HEK293T (cell line): Measurements from ENCODE around the gene SLC35A3.
"Not testable (repeated sequence)": the region's sequence is repeated elsewhere in the genome, so short reads cannot be mapped to it uniquely, and the experiment has no call there.

ENCODE experiments used
- CTCF ChIA-PET: fragments of 350-600 bp; formaldehyde crosslinking; extraction: SDS; loops from one replicate; lab custom pipeline; 2021; ENCODE audit warnings: antibody characterized with exemption, inconsistent platforms; lab: Yijun Ruan, JAX
- POLR2A ChIA-PET: fragments of 350-600 bp; formaldehyde crosslinking; extraction: SDS; loops from one replicate; lab custom pipeline; 2020; ENCODE audit warnings: antibody characterized with exemption, inconsistent platforms; lab: Yijun Ruan, JAX
- DNase-seq: peaks from one replicate; pipeline ENCODE4 v3.0.0; 2012; ENCODE audit warnings: mixed read lengths; ENCODE audit errors: extremely low spot score
- ARNT ChIP-seq: fragments of 450-650 bp; IDR thresholded peaks from 2 replicates; pipeline ENCODE4 v1.6.1; 2017; ENCODE audit warnings: mild to moderate bottlenecking
- BHLHE40 ChIP-seq: fragments of 450-650 bp; IDR thresholded peaks from 2 replicates; pipeline ENCODE4 v1.6.1; 2016; ENCODE audit warnings: mild to moderate bottlenecking, moderate library complexity, borderline replicate concordance
- CTBP1 ChIP-seq: fragments of 450-650 bp; IDR thresholded peaks from 2 replicates; pipeline ENCODE4 v1.6.1; 2016; ENCODE audit warnings: borderline replicate concordance
- ELF4 ChIP-seq: fragments of 450-650 bp; IDR thresholded peaks from 2 replicates; pipeline ENCODE4 v1.6.1; 2017; ENCODE audit warnings: antibody characterized with exemption
- FOXA1 ChIP-seq: fragments of 450-650 bp; IDR thresholded peaks from 2 replicates; pipeline ENCODE4 v1.6.1; 2016; ENCODE audit warnings: mild to moderate bottlenecking
- FOXK2 ChIP-seq: fragments of 450-650 bp; IDR thresholded peaks from 2 replicates; pipeline ENCODE4 v1.6.1; 2016; ENCODE audit warnings: mild to moderate bottlenecking
- FOXM1 ChIP-seq: fragments of 450-650 bp; IDR thresholded peaks from 2 replicates; pipeline ENCODE4 v1.6.1; 2017; ENCODE audit warnings: mild to moderate bottlenecking, borderline replicate concordance
- HDGF ChIP-seq: fragments of 450-650 bp; IDR thresholded peaks from 2 replicates; pipeline ENCODE4 v1.6.1; 2017; ENCODE audit warnings: antibody characterized with exemption, borderline replicate concordance
- L3MBTL2 ChIP-seq: fragments of 450-650 bp; conservative IDR thresholded peaks from 2 replicates; pipeline ENCODE4 v1.6.1; 2016; ENCODE audit warnings: mild to moderate bottlenecking
- LEF1 ChIP-seq: fragments of 450-650 bp; IDR thresholded peaks from 2 replicates; pipeline ENCODE4 v1.6.1; 2017; ENCODE audit warnings: mild to moderate bottlenecking, borderline replicate concordance
- NFRKB ChIP-seq: fragments of 450-650 bp; IDR thresholded peaks from 2 replicates; pipeline ENCODE4 v1.6.1; 2016; ENCODE audit warnings: mild to moderate bottlenecking, moderate library complexity
- PKNOX1 ChIP-seq: fragments of 450-650 bp; IDR thresholded peaks from 2 replicates; pipeline ENCODE4 v1.6.1; 2016
- SP1 ChIP-seq: fragments of 450-650 bp; IDR thresholded peaks from 2 replicates; pipeline ENCODE4 v1.6.1; 2017
- SUZ12 ChIP-seq: fragments of 450-650 bp; IDR thresholded peaks from 2 replicates; pipeline ENCODE4 v1.6.1; 2016; ENCODE audit warnings: mild to moderate bottlenecking
- TARDBP ChIP-seq: fragments of 450-650 bp; IDR thresholded peaks from 2 replicates; pipeline ENCODE4 v1.6.1; 2016
- ZNF384 ChIP-seq: fragments of 450-650 bp; IDR thresholded peaks from 2 replicates; pipeline ENCODE4 v1.6.1; 2016

The SLC35A3 gene

GRCh38 chr1:99972066-99972465, 2.3 kb downstream of the SLC35A3 start:
- TF ChIP-seq ZNF384, result peak; percentile 96
- DNase-seq, CTCF ChIA-PET: not testable (repeated sequence)
- POLR2A ChIA-PET, result interaction anchor here (0.9 kb wide), 1 partner anchor 29 kb away, joined by 3 read pairs; no protein-coding TSS in a partner anchor

- ChIA-PET POLR2A (no interaction called here), CTCF (no interaction called here)
- TF ChIP-seq TARDBP, result no peak
- no peak for TF ChIP-seq PKNOX1
- no peak for TF ChIP-seq SP1
- TF ChIP-seq FOXK2, result no peak
- no peak for TF ChIP-seq FOXA1
- TF ChIP-seq L3MBTL2, result no peak
- no peak for TF ChIP-seq BHLHE40
- no peak for DNase-seq
Measured at GRCh38 chr1:99975529-99975928, 5.7 kb downstream of the SLC35A3 start.

GRCh38 chr1:99977326-99977725, 7.5 kb downstream of the SLC35A3 start:
- DNase-seq, CTCF ChIA-PET: not testable (repeated sequence)
- POLR2A ChIA-PET, result interaction anchor here (1.2 kb wide), 1 partner anchor 8 kb away, joined by 9 read pairs; the partner anchor contains the start of gene SLC35A3

- CTCF ChIA-PET, result no interaction called here
Measured at GRCh38 chr1:99978218-99978617, 8.4 kb downstream of the SLC35A3 start.

GRCh38 chr1:99979091-99979490, 9.3 kb downstream of the SLC35A3 start:
- POLR2A ChIA-PET, result no interaction called here
- no peak for DNase-seq
- CTCF ChIA-PET, result no interaction called here
- TF ChIP-seq ARNT (no peak), SP1 (no peak), NFRKB (no peak), CTBP1 (no peak), HDGF (no peak), TARDBP (no peak), BHLHE40 (no peak), PKNOX1 (no peak), FOXM1 (no peak), ZNF384 (no peak), L3MBTL2 (no peak), FOXK2 (no peak), ELF4 (no peak)

More at GRCh38 chr1:99978218-99978617, 8.4 kb downstream of the SLC35A3 start:
- DNase-seq, result no peak
- POLR2A ChIA-PET, result interaction anchor here (1.2 kb wide), 1 partner anchor 9 kb away, joined by 9 read pairs; the partner anchor contains the start of gene SLC35A3
- no peak for TF ChIP-seq TARDBP
- TF ChIP-seq ZNF384, result no peak
- no peak for TF ChIP-seq NFRKB
- TF ChIP-seq LEF1, result no peak
- no peak for TF ChIP-seq CTBP1
- TF ChIP-seq ARNT, result no peak
- TF ChIP-seq FOXK2, result no peak
- no peak for TF ChIP-seq L3MBTL2
- TF ChIP-seq SP1, result no peak
- no peak for TF ChIP-seq ELF4
- no peak for TF ChIP-seq BHLHE40
- no peak for TF ChIP-seq HDGF
- no peak for TF ChIP-seq PKNOX1
- no peak for TF ChIP-seq FOXA1
- TF ChIP-seq FOXM1, result no peak
- TF ChIP-seq SUZ12, result no peak

- TF ChIP-seq PKNOX1, result no peak
- TF ChIP-seq FOXA1, result no peak
- no peak for TF ChIP-seq HDGF
- TF ChIP-seq ELF4, result no peak
- TF ChIP-seq ARNT, result no peak
- no peak for TF ChIP-seq NFRKB
- TF ChIP-seq FOXM1, result no peak
- POLR2A ChIA-PET, result interaction anchor here (1.2 kb wide), 1 partner anchor 11 kb away, joined by 3 read pairs; the partner anchor contains the start of gene SLC35A3
- DNase-seq, result no peak
- CTCF ChIA-PET, result no interaction called here
Measured at GRCh38 chr1:99980928-99981327, 11.1 kb downstream of the SLC35A3 start.
